ENCODE data around the gene WDR53. TPM values are rescaled to one million over a fixed set of nuclear protein-coding genes. Genes with fewer than 3 reads are reported as not detected.
A peak's percentile ranks its signal among the peaks of the same experiment; 100 is the strongest.
"Not testable (repeated sequence)": the region's sequence is repeated elsewhere in the genome, so short reads cannot be mapped to it uniquely, and the experiment has no call there.

WDR53 gene
- total RNA-seq, 2 experiments from 2014 or later: 12.8 to 21.4 TPM

- intact Hi-C loops (cut with DNase I, micrococcal nuclease): no loop called here
- CTCF ChIA-PET: interaction anchor here (0.6 to 1.1 kb wide), 4 partner anchors 13 to 154 kb away, joined by 3 to 6 read pairs (median 4); no protein-coding TSS in a partner anchor
- DNase-seq (no peak), ATAC-seq (no peak)
- POLR2A ChIA-PET: no interaction called here
- H3K9me3 Mint-ChIP-seq (ENCODE audit: low read depth): no peaks in the 10 kb centered on the region
- H3K36me3 Mint-ChIP-seq (ENCODE audit: low read depth): no peaks in the 10 kb centered on the region
- H3K4me1 Mint-ChIP-seq: no peaks in the 10 kb centered on the region
- H3K27ac Mint-ChIP-seq: no peak overlapping the region
- no peak overlapping the region for H3K4me3 Mint-ChIP-seq
- H3K27me3 Mint-ChIP-seq: no peaks in the 10 kb centered on the region
These were observed 26.5 kb downstream of the WDR53 start for GRCh38 chr3:196541684-196542445.

GRCh38 chr3:196537319-196537984, 30.9 kb downstream of the WDR53 start:
- DNase-seq: peak; percentile 83
- no peaks in the 10 kb centered on the region for H3K36me3 Mint-ChIP-seq (ENCODE audit: low read depth)

DNA sequence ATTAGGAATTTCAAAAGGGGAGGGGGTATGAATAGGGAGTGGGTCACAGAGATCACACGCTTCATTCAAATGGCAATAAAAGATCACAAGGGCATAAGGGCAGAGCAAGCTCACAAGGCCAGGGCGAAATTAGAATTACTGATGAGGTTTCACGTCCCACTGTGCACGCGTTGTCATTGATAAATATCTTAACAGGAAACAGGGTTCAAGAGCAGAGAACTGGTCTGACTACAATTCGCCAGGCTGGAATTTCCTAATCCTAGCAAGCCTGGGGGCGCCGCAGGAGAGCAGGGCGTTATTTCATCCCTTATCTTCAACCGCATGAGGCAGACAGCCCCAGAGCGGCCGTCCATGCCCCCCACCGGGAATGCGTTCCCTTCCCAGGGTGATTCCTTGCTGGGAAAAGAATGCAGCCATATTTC, 35.1 kb downstream of the WDR53 start:
- intact Hi-C loops (cut with DNase I, micrococcal nuclease): no loop called here
- Mint-ChIP-seq H3K4me3 (no peak overlapping the region), H3K36me3 (ENCODE audit: low read depth) (no peaks in the 10 kb centered on the region), H3K27me3 (peaks cover 2% of the 10 kb centered on the region), H3K4me1 (no peaks in the 10 kb centered on the region), H3K27ac (no peak overlapping the region), H3K9me3 (ENCODE audit: low read depth) (peaks cover 2% of the 10 kb centered on the region)
- CTCF ChIA-PET: interaction anchor here (1.1 kb wide), 1 partner anchor 14 kb away, joined by 3 read pairs; no protein-coding TSS in a partner anchor
- ATAC-seq: no peak
- no peak for DNase-seq
- POLR2A ChIA-PET: no interaction called here

More at GRCh38 chr3:196537319-196537984, 30.9 kb downstream of the WDR53 start:
- no peak for ATAC-seq
- no peaks in the 10 kb centered on the region for H3K9me3 Mint-ChIP-seq (ENCODE audit: low read depth)
- H3K4me1 Mint-ChIP-seq: no peaks in the 10 kb centered on the region
- no peak overlapping the region for H3K27ac Mint-ChIP-seq
- H3K27me3 Mint-ChIP-seq: peaks cover 2% of the 10 kb centered on the region
- intact Hi-C loops (cut with DNase I, micrococcal nuclease): loop anchor here (1.0 to 5.0 kb wide), 3 partner anchors 70 to 150 kb away; no protein-coding TSS in a partner anchor
- H3K4me3 Mint-ChIP-seq: no peak overlapping the region
- ChIA-PET CTCF (interaction anchor here (0.6 to 3.9 kb wide), 7 partner anchors 9 to 405 kb away, joined by 3 to 20 read pairs (median 3); partner anchors contain the start of gene NCBP2), POLR2A (interaction anchor here (0.6 kb wide), 1 partner anchor 34 kb away, joined by 3 read pairs; no protein-coding TSS in a partner anchor)

DNA sequence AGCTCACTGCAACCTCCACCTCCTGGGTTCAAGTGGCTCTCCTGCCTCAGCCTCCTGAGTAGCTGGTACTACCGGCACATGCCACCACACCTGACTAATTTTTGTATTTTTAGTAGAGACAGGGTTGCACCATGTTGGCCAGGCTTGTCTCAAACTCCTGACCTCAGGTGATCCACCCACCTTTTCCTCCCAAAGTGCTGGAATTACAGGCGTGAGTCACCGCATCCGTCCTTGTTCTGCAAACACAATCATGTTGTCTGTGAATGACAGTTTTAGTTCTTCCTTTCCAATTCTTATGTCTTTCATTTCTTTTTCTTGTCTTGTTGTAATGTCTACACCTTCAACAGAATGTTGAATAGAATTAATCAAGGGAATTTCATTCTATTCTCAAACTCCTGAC, 36.9 kb downstream of the WDR53 start:
- ATAC-seq: no peak
- DNase-seq: no peak
- no peak overlapping the region for H3K27ac Mint-ChIP-seq
- H3K27me3 Mint-ChIP-seq: peaks cover 2% of the 10 kb centered on the region
- intact Hi-C loops (cut with DNase I, micrococcal nuclease): no loop called here
- ChIA-PET CTCF (interaction anchor here (0.6 to 1.0 kb wide), 3 partner anchors 9 to 562 kb away, joined by 3 to 7 read pairs (median 3); no protein-coding TSS in a partner anchor), POLR2A (no interaction called here)
- H3K9me3 Mint-ChIP-seq (ENCODE audit: low read depth): peaks cover 2% of the 10 kb centered on the region
- no peaks in the 10 kb centered on the region for H3K36me3 Mint-ChIP-seq (ENCODE audit: low read depth)
- peaks cover 8% of the 10 kb centered on the region for H3K4me1 Mint-ChIP-seq
- no peak overlapping the region for H3K4me3 Mint-ChIP-seq

- peaks cover 8% of the 10 kb centered on the region for H3K4me1 Mint-ChIP-seq
- CTCF ChIA-PET: interaction anchor here (0.6 to 2.9 kb wide), 52 partner anchors 8 to 946 kb away, joined by 3 to 24 read pairs (median 4); partner anchors contain the start of genes FBXO45, UBXN7 and WDR53
- POLR2A ChIA-PET: interaction anchor here (0.6 to 1.2 kb wide), 4 partner anchors 35 to 211 kb away, joined by 3 to 8 read pairs (median 4); partner anchors contain the start of genes DYNLT2B, FBXO45 and WDR53
- peak overlapping the region; percentile 72 for H3K27ac Mint-ChIP-seq
- H3K36me3 Mint-ChIP-seq (ENCODE audit: low read depth): no peaks in the 10 kb centered on the region
- intact Hi-C loops (cut with DNase I, micrococcal nuclease): loop anchor here (1.0 to 2.0 kb wide), 4 partner anchors 25 to 183 kb away; partner anchors contain the start of genes FBXO45 (in 2 of the 2), RNF168 (in 2 of the 2) and WDR53 (in 2 of the 2)
- DNase-seq (peak; percentile 93), ATAC-seq (peak; percentile 94)
- peaks cover 2% of the 10 kb centered on the region for H3K9me3 Mint-ChIP-seq (ENCODE audit: low read depth)
- peak overlapping the region; percentile 74 for H3K4me3 Mint-ChIP-seq
- peaks cover 2% of the 10 kb centered on the region for H3K27me3 Mint-ChIP-seq
These were observed 39.6 kb downstream of the WDR53 start for GRCh38 chr3:196528639-196529233.

DNA sequence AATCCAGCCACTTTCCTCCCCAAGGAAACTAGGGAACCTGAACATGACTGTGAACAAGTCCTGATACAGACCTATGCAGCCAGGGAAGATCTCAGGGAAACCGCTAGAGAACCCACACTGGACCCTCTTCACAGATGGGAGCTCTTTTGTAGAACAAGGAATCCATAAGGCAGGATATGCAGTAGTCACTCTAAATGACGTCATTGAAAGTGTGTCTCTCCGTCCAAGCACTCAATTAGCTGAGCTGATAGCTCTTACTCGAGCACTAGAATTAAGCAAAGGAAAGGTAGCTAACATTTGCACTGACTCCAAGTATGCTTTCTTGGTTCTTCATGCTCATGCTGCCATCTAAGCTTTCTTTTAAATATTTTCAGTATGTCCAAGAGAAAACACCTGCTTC, 43.2 kb downstream of the WDR53 start:
- no peak for DNase-seq
- Mint-ChIP-seq H3K4me1 (peaks cover 8% of the 10 kb centered on the region), H3K9me3 (ENCODE audit: low read depth) (peaks cover 13% of the 10 kb centered on the region), H3K27ac (no peak overlapping the region), H3K4me3 (no peak overlapping the region), H3K36me3 (ENCODE audit: low read depth) (peaks cover 5% of the 10 kb centered on the region), H3K27me3 (no peaks in the 10 kb centered on the region)
- intact Hi-C loops (cut with DNase I, micrococcal nuclease): no loop called here
- ATAC-seq: no peak
- POLR2A ChIA-PET: no interaction called here
- CTCF ChIA-PET: interaction anchor here (0.6 to 4.4 kb wide), 4 partner anchors 38 to 286 kb away, joined by 3 to 42 read pairs (median 3); no protein-coding TSS in a partner anchor

GRCh38 chr3:196524527-196524926, 43.8 kb downstream of the WDR53 start:
- peaks cover 19% of the 10 kb centered on the region for H3K9me3 Mint-ChIP-seq (ENCODE audit: low read depth)
- H3K27me3 Mint-ChIP-seq: no peaks in the 10 kb centered on the region
- H3K27ac Mint-ChIP-seq: no peak overlapping the region
- no peak overlapping the region for H3K4me3 Mint-ChIP-seq
- ATAC-seq: no peak
- DNase-seq: no peak
- H3K36me3 Mint-ChIP-seq (ENCODE audit: low read depth): peaks cover 7% of the 10 kb centered on the region
- ChIA-PET CTCF (interaction anchor here (0.7 to 4.4 kb wide), 7 partner anchors 10 to 312 kb away, joined by 3 to 42 read pairs (median 4); no protein-coding TSS in a partner anchor), POLR2A (no interaction called here)
- intact Hi-C loops (cut with DNase I, micrococcal nuclease): no loop called here
- H3K4me1 Mint-ChIP-seq: peaks cover 8% of the 10 kb centered on the region

DNA sequence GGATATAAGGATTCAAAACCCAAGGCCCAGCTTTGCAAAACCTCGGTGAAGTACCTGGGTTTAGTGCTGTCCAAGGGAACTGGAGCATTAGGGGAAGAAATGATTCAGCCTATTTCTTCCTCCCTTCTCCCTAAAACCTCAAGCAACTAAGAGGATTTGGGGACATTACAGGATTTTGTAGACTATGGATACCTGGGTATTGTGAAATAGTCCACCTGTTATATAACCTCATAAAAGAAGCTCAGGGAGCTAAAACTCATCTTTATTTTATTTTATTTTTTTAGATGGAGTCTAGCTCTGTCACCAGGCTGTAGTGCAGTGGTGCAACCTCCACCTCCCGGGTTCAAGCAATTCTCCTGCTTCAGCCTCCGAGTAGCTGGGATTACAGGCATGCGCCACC, 44.5 kb downstream of the WDR53 start:
- intact Hi-C loops (cut with DNase I, micrococcal nuclease): no loop called here
- H3K27me3 Mint-ChIP-seq: no peaks in the 10 kb centered on the region
- ATAC-seq (no peak), DNase-seq (no peak)
- no peak overlapping the region for H3K27ac Mint-ChIP-seq
- no peak overlapping the region for H3K4me3 Mint-ChIP-seq
- peaks cover 7% of the 10 kb centered on the region for H3K36me3 Mint-ChIP-seq (ENCODE audit: low read depth)
- POLR2A ChIA-PET: no interaction called here
- H3K4me1 Mint-ChIP-seq: peaks cover 8% of the 10 kb centered on the region
- CTCF ChIA-PET: interaction anchor here (0.6 to 4.4 kb wide), 10 partner anchors 10 to 230 kb away, joined by 3 to 42 read pairs (median 6); no protein-coding TSS in a partner anchor
- peaks cover 25% of the 10 kb centered on the region for H3K9me3 Mint-ChIP-seq (ENCODE audit: low read depth)

DNA sequence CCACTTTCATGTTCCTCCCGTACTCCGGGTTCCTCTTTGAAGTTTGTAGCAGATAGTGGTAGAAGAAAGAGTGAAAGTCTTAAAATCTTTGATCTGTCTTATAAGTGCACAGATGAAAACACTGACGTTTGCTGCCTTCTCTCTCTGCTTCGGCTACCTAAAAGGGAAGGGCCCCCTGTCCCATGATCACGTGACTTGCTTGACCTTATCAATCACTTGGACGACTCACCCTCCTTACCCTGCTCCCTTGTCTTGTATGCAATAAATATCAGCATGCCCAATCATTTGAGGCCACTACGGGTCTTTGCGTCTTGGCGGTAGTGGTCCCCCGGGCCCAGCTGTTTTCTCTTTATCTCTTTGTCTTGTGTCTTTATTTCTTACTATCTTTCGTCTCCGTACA, 47.1 kb downstream of the WDR53 start:
- H3K27me3 Mint-ChIP-seq; intact Hi-C loops (cut with DNase I, micrococcal nuclease); POLR2A ChIA-PET; DNase-seq; H3K36me3 Mint-ChIP-seq (ENCODE audit: low read depth); H3K4me1 Mint-ChIP-seq; H3K4me3 Mint-ChIP-seq; ATAC-seq; H3K27ac Mint-ChIP-seq: not testable (repeated sequence)
- H3K9me3 Mint-ChIP-seq (ENCODE audit: low read depth): peaks cover 27% of the 10 kb centered on the region
- CTCF ChIA-PET: interaction anchor here (0.7 to 4.4 kb wide), 8 partner anchors 13 to 296 kb away, joined by 3 to 42 read pairs (median 6); no protein-coding TSS in a partner anchor

GRCh38 chr3:196519718-196520082, 48.7 kb downstream of the WDR53 start:
- CTCF ChIA-PET: interaction anchor here (0.6 to 3.0 kb wide), 14 partner anchors 9 to 446 kb away, joined by 3 to 24 read pairs (median 4); partner anchors contain the start of gene DYNLT2B
- POLR2A ChIA-PET: no interaction called here
- peaks cover 2% of the 10 kb centered on the region for H3K27me3 Mint-ChIP-seq
- H3K4me3 Mint-ChIP-seq: no peak overlapping the region
- no peak overlapping the region for H3K27ac Mint-ChIP-seq
- peak; percentile 51 for DNase-seq
- ATAC-seq: no peak
- H3K9me3 Mint-ChIP-seq (ENCODE audit: low read depth): peaks cover 27% of the 10 kb centered on the region
- intact Hi-C loops (cut with DNase I, micrococcal nuclease): loop anchor here (1.0 to 2.0 kb wide), 3 partner anchors 33 to 669 kb away; no protein-coding TSS in a partner anchor
- peaks cover 7% of the 10 kb centered on the region for H3K36me3 Mint-ChIP-seq (ENCODE audit: low read depth)
- no peaks in the 10 kb centered on the region for H3K4me1 Mint-ChIP-seq

All from activated CD4-positive, alpha-beta T cell treated with anti-CD3 and anti-CD28 coated beads for 36 hours (primary cell).